IMR-90 (cell line): ENCODE measurements around the gene POLR2L. TPM values are rescaled to one million over a fixed set of nuclear protein-coding genes. Genes with fewer than 3 reads are reported as not detected.

Source experiments
- ATAC-seq: fragments of 200-7000 bp; cut with Tn5 transposase; 2 replicates; pipeline ENCODE4 v1.9.1; 2020; ENCODE audit warnings: low read depth, mild to moderate bottlenecking, moderate library complexity
- BruUV-seq: library from RNA; stranded (reverse); fragments of 400-500 nt; replicated peaks from 2 replicates; lab custom pipeline; 2021; lab: Mats Ljungman, UMichigan
- CTCF ChIA-PET: fragments of 300-600 bp; formaldehyde crosslinking; extraction: SDS; loops from one replicate; lab custom pipeline; 2021; ENCODE audit warnings: antibody characterized with exemption; lab: Yijun Ruan, JAX
- POLR2A ChIA-PET: fragments of 300-600 bp; sonication (Branson Sonifier 250); formaldehyde crosslinking; loops from one replicate; lab custom pipeline; 2022; ENCODE audit warnings: antibody characterized with exemption; ENCODE audit not compliant: unreplicated experiment; lab: Charles Lee
- DNase-seq: peaks from one replicate; pipeline ENCODE4 v3.0.0; 2013
- H2AFZ ChIP-seq: replicated peaks from 2 replicates; pipeline ENCODE3; 2013; ENCODE audit warnings: low read length, mild to moderate bottlenecking; ENCODE audit not compliant: poor library complexity
- H2AK5ac ChIP-seq: 2 replicates; pipeline ENCODE4 v1.6.1; 2013; ENCODE audit warnings: low read depth, low read length, inconsistent platforms
- H2AK9ac ChIP-seq: replicated peaks from 2 replicates; pipeline ENCODE3; 2013; ENCODE audit warnings: mild to moderate bottlenecking, low read depth, low read length, moderate library complexity; ENCODE audit not compliant: poor library complexity
- H2BK120ac ChIP-seq: 2 replicates; pipeline ENCODE4 v1.6.1; 2013; ENCODE audit warnings: low read depth, low read length, inconsistent platforms
- H2BK15ac ChIP-seq: 3 replicates; pipeline ENCODE4 v1.6.1; 2013; ENCODE audit warnings: low read depth, low read length, inconsistent platforms
- H2BK20ac ChIP-seq: 2 replicates; pipeline ENCODE4 v1.6.1; 2013; ENCODE audit warnings: low read depth, mild to moderate bottlenecking, inconsistent platforms, low read length, moderate library complexity
- H2BK5ac ChIP-seq: 2 replicates; pipeline ENCODE4 v1.6.1; 2013; ENCODE audit warnings: mild to moderate bottlenecking, low read depth, low read length, inconsistent platforms; ENCODE audit not compliant: poor library complexity, severe bottlenecking
- H3K14ac ChIP-seq: replicated peaks from 2 replicates; pipeline ENCODE4 v1.6.1; 2013; ENCODE audit warnings: low read depth, low read length, inconsistent platforms
- H3K18ac ChIP-seq: 2 replicates; pipeline ENCODE4 v1.6.1; 2013; ENCODE audit warnings: low read depth, low read length, control low read depth
- H3K23ac ChIP-seq: 2 replicates; pipeline ENCODE4 v1.6.1; 2013; ENCODE audit warnings: low read depth, low read length, inconsistent platforms
- H3K27ac ChIP-seq: 2 replicates; pipeline ENCODE4 v1.5.1; 2013; ENCODE audit warnings: mild to moderate bottlenecking, control low read depth, low read length; ENCODE audit not compliant: insufficient read depth
- H3K27me3 ChIP-seq: 2 replicates; pipeline ENCODE4 v1.6.1; 2013; ENCODE audit warnings: low read length; ENCODE audit not compliant: control insufficient read depth, insufficient read depth
- H3K36me3 ChIP-seq: 2 replicates; pipeline ENCODE4 v1.6.1; 2013; ENCODE audit warnings: low read length, mixed read lengths; ENCODE audit not compliant: control insufficient read depth, insufficient read depth
- H3K4ac ChIP-seq: 2 replicates; pipeline ENCODE4 v1.6.1; 2013; ENCODE audit warnings: low read depth, low read length, inconsistent platforms
- H3K4me1 ChIP-seq: 2 replicates; pipeline ENCODE4 v1.6.1; 2013; ENCODE audit warnings: low read length, mixed read lengths; ENCODE audit not compliant: control insufficient read depth, insufficient read depth
- H3K4me2 ChIP-seq: 2 replicates; pipeline ENCODE4 v1.6.1; 2013; ENCODE audit warnings: low read depth, mild to moderate bottlenecking, control low read depth, low read length, moderate library complexity
- H3K4me3 ChIP-seq: 2 replicates; pipeline ENCODE4 v1.5.1; 2013; ENCODE audit warnings: low read depth, mild to moderate bottlenecking, control low read depth, low read length, moderate library complexity; ENCODE audit not compliant: insufficient read depth
- H3K56ac ChIP-seq: 2 replicates; pipeline ENCODE4 v1.6.1; 2013; ENCODE audit warnings: low read length, inconsistent platforms; ENCODE audit not compliant: insufficient read depth; ENCODE audit errors: extremely low read depth
- H3K79me1 ChIP-seq, 2 experiments: 2 replicates each; pipeline ENCODE4 v1.6.1; 2013; ENCODE audit warnings: low read length in 2 of 2, inconsistent platforms in 1 of 2, low read depth in 1 of 2
- H3K9ac ChIP-seq: 2 replicates; pipeline ENCODE4 v1.6.1; 2013; ENCODE audit warnings: low read depth, low read length, control low read depth
- H3K9me1 ChIP-seq: 2 replicates; pipeline ENCODE4 v1.6.1; 2013; ENCODE audit warnings: low read length, inconsistent platforms; ENCODE audit not compliant: insufficient read depth
- H3K9me3 ChIP-seq: 2 replicates; pipeline ENCODE4 v1.6.1; 2013; ENCODE audit warnings: low read length; ENCODE audit not compliant: control insufficient read depth, insufficient read depth
- H4K20me1 ChIP-seq: 2 replicates; pipeline ENCODE4 v1.6.1; 2013; ENCODE audit warnings: low read length, inconsistent platforms; ENCODE audit not compliant: insufficient read depth
- H4K5ac ChIP-seq: 2 replicates; pipeline ENCODE4 v1.6.1; 2013; ENCODE audit warnings: mild to moderate bottlenecking, low read depth, low read length, control low read depth
- H4K8ac ChIP-seq, 2 experiments: 2 replicates each; pipeline ENCODE4 v1.6.1; 2013; ENCODE audit warnings: low read depth in 2 of 2, low read length in 2 of 2, control low read depth in 1 of 2, inconsistent platforms in 1 of 2
- H4K91ac ChIP-seq: 2 replicates; pipeline ENCODE4 v1.6.1; 2013; ENCODE audit warnings: low read depth, low read length, inconsistent platforms; ENCODE audit not compliant: insufficient read depth
- BHLHE40 ChIP-seq: fragments of 150-350 bp; IDR thresholded peaks from 2 replicates; pipeline ENCODE4 v1.6.1; 2016; ENCODE audit warnings: mild to moderate bottlenecking, low read depth, low read length
- CEBPB ChIP-seq: IDR thresholded peaks from 2 replicates; pipeline ENCODE4 v1.6.1; 2012; ENCODE audit warnings: low read depth, low read length, improper control_type of control experiment
- CHD1 ChIP-seq: IDR thresholded peaks from 2 replicates; pipeline ENCODE4 v1.6.1; 2012; ENCODE audit warnings: low read depth, low read length, improper control_type of control experiment
- CTCF ChIP-seq: conservative IDR thresholded peaks from 2 replicates; pipeline ENCODE4 v1.5.1; 2012; ENCODE audit warnings: mild to moderate bottlenecking, low read depth, low read length, improper control_type of control experiment
- ELK1 ChIP-seq: fragments of 150-350 bp; IDR thresholded peaks from 2 replicates; pipeline ENCODE4 v1.6.1; 2016; ENCODE audit warnings: low read depth, mild to moderate bottlenecking, low read length, moderate library complexity, borderline replicate concordance
- FOS ChIP-seq: fragments of 150-350 bp; IDR thresholded peaks from 2 replicates; pipeline ENCODE4 v1.6.1; 2016; ENCODE audit warnings: low read depth, low read length
- MAFK ChIP-seq: IDR thresholded peaks from 2 replicates; pipeline ENCODE4 v1.6.1; 2012; ENCODE audit warnings: low read depth, low read length, improper control_type of control experiment
- MAZ ChIP-seq: IDR thresholded peaks from 2 replicates; pipeline ENCODE4 v1.6.1; 2012; ENCODE audit warnings: low read depth, mild to moderate bottlenecking, low read length, improper control_type of control experiment, moderate library complexity, borderline replicate concordance
- MXI1 ChIP-seq: IDR thresholded peaks from 2 replicates; pipeline ENCODE4 v1.6.1; 2012; ENCODE audit warnings: low read depth, mild to moderate bottlenecking, low read length, moderate library complexity, borderline replicate concordance
- NFE2L2 ChIP-seq: fragments of 150-350 bp; IDR thresholded peaks from 2 replicates; pipeline ENCODE4 v1.6.1; 2016; ENCODE audit warnings: low read depth, mild to moderate bottlenecking, low read length
- POLR2A ChIP-seq: IDR thresholded peaks from 2 replicates; pipeline ENCODE4 v1.6.1; 2012; ENCODE audit warnings: mild to moderate bottlenecking, low read depth, low read length
- RAD21 ChIP-seq: IDR thresholded peaks from 2 replicates; pipeline ENCODE4 v1.6.1; 2012; ENCODE audit warnings: low read length, improper control_type of control experiment
- RFX5 ChIP-seq: IDR thresholded peaks from 2 replicates; pipeline ENCODE4 v1.8.0; 2012; ENCODE audit warnings: low read depth, mild to moderate bottlenecking, low read length, moderate library complexity
- SMC3 ChIP-seq: fragments of 150-350 bp; IDR thresholded peaks from 2 replicates; pipeline ENCODE4 v1.6.1; 2016; ENCODE audit warnings: low read depth, mild to moderate bottlenecking, antibody characterized with exemption, low read length, moderate library complexity
- USF2 ChIP-seq: fragments of 150-350 bp; IDR thresholded peaks from 2 replicates; pipeline ENCODE4 v1.6.1; 2017; ENCODE audit warnings: mild to moderate bottlenecking, antibody characterized with exemption, low read length, low read depth
- WGBS, 2 experiments: methylation state at CpG; one replicate each; pipeline versions ENCODE4 v1.1.5 to v1.1.7; 2013; ENCODE audit warnings: missing lambda C conversion rate in 2 of 2; ENCODE audit not compliant: insufficient read length in 1 of 2; ENCODE audit errors: extremely low coverage in 2 of 2; 5-methylcytosine and 5-hydroxymethylcytosine counted together
- dilution Hi-C: fragments of 300-500 bp; cut with HindIII; formaldehyde crosslinking; loops from one replicate; pipeline ENCODE4 v1.14.3; 2018; ENCODE audit warnings: low sequenced_read_pairs; ENCODE audit not compliant: unreplicated experiment
- in situ Hi-C: fragments of 300-500 bp; cut with MboI; formaldehyde crosslinking; loops from 3 replicates; pipeline ENCODE4 v1.14.3; 2019; ENCODE audit warnings: low sequenced_read_pairs, inconsistent platforms, mixed read lengths
- intact Hi-C: fragments of 100-400 bp; cut with micrococcal nuclease; formaldehyde crosslinking; loops from 2 replicates; pipeline ENCODE4 v1.10.0; 2022
- polyA plus RNA-seq, 3 experiments: library from polyadenylated mRNA; depleted of rRNA; stranded (reverse); fragments of >200 nt; gene quantifications; 2 replicates each; pipeline ENCODE4 v1.2.3, GENCODE V29; 2012; ENCODE audit warnings: low replicate concordance in 1 of 3
- total RNA-seq: library from RNA; depleted of rRNA; stranded (reverse); fragments of >200 nt; gene quantifications from 2 replicates; pipeline ENCODE4 v1.2.3, GENCODE V29; 2012

The POLR2L gene
- total and polyA plus RNA-seq, 2 of the 4 experiments (the other 2 are of a cell fraction) = 44.4 to 416 TPM

GRCh38 chr11:826836-827145 is 15.5 kb downstream of the POLR2L start:
- Histone ChIP-seq H3K18ac (no peak overlapping the region), H3K4me3 (no peak overlapping the region), H3K27me3 (peaks cover 6% of the 10 kb centered on the region; the same call in 1 of the 2 replicates), H3K9me3 (no peaks in the 10 kb centered on the region), H3K9ac (no peak overlapping the region), H3K56ac (no peak overlapping the region), H3K4me2 (0 out of 2 replicates have a peak overlapping the region, but pooled peaks have one; percentile 17), H2AK9ac (peak overlapping the region; percentile 50), H2AFZ (peak overlapping the region; percentile 81), H3K9me1 (peaks cover 2% of the 10 kb centered on the region; the same call in 1 of the 2 replicates), H2BK5ac (no peak overlapping the region), H4K91ac (no peak overlapping the region), H4K5ac (no peak overlapping the region), H4K20me1 (peaks cover 29% of the 10 kb centered on the region), H4K8ac (no peak overlapping the region), H2BK15ac (no peak overlapping the region), H2AK5ac (no peak overlapping the region), H3K23ac (no peak overlapping the region), H3K27ac (no peak overlapping the region), H3K4me1 (peaks cover 20% of the 10 kb centered on the region), H3K14ac (no peak overlapping the region), H3K79me1 (peaks cover 6 to 11% of the 10 kb centered on the region in 2 experiments), H3K36me3 (peaks cover 28% of the 10 kb centered on the region), H3K4ac (no peak overlapping the region), H2BK120ac (no peak overlapping the region), H2BK20ac (no peak overlapping the region)
- dilution Hi-C loops = no loop called here
- ChIA-PET CTCF (no interaction called here), POLR2A (no interaction called here)
- no peak for TF ChIP-seq FOS
- TF ChIP-seq MAZ = no peak
- no peak for TF ChIP-seq NFE2L2
- TF ChIP-seq CTCF = no peak
- no peak for TF ChIP-seq ELK1
- TF ChIP-seq MAFK = no peak
- no peak for TF ChIP-seq SMC3
- TF ChIP-seq BHLHE40 = no peak
- no peak for TF ChIP-seq CEBPB
- no peak for TF ChIP-seq MXI1
- TF ChIP-seq POLR2A = no peak
- TF ChIP-seq CHD1 = no peak
- TF ChIP-seq RAD21 = no peak
- TF ChIP-seq RFX5 = no peak
- TF ChIP-seq USF2 = no peak
- ATAC-seq (no peak), DNase-seq (no peak)
- WGBS, 2 experiments = 9% methylated on average over 12 of the region's 22 CpGs; no CpG with 5 or more reads in 1 of the 2 experiments
- intact Hi-C loops = no loop called here
- in situ Hi-C loops = no loop called here
- no TSS peak for BruUV-seq
